ENCODE measurements around the gene PITRM1.

- TF ChIP-seq, protein P1, sequence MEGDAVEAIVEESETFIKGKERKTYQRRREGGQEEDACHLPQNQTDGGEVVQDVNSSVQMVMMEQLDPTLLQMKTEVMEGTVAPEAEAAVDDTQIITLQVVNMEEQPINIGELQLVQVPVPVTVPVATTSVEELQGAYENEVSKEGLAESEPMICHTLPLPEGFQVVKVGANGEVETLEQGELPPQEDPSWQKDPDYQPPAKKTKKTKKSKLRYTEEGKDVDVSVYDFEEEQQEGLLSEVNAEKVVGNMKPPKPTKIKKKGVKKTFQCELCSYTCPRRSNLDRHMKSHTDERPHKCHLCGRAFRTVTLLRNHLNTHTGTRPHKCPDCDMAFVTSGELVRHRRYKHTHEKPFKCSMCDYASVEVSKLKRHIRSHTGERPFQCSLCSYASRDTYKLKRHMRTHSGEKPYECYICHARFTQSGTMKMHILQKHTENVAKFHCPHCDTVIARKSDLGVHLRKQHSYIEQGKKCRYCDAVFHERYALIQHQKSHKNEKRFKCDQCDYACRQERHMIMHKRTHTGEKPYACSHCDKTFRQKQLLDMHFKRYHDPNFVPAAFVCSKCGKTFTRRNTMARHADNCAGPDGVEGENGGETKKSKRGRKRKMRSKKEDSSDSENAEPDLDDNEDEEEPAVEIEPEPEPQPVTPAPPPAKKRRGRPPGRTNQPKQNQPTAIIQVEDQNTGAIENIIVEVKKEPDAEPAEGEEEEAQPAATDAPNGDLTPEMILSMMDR (IDR thresholded peaks at IDR 0.05 in 4 of 5, conservative IDR thresholded peaks at IDR 0.05 in 1 of 5) = no peak
- TF ChIP-seq POLR2A (IDR thresholded peaks at IDR 0.05) = no peak
Measured at GRCh38 chr10:3203016-3203811, 30.6 kb upstream of the PITRM1 start.
